Right cardiac atrium (tissue), 5 donors: ENCODE data around the gene PTPN3. TPM values are rescaled to one million over a fixed set of nuclear protein-coding genes. Genes with fewer than 3 reads are reported as not detected.
A peak's percentile ranks its signal among the peaks of the same experiment; 100 is the strongest.
"Not testable (repeated sequence)": the region's sequence is repeated elsewhere in the genome, so short reads cannot be mapped to it uniquely, and the experiment has no call there.

Source experiments
- ATAC-seq, 2 donors: fragments of 200-7000 bp; cut with Tn5 transposase; one replicate each; pipeline versions ENCODE4 v1.8.0 to v1.9.1; 2020; ENCODE audit warnings: moderate library complexity in 2 of 2, mild to moderate bottlenecking in 1 of 2
- DNase-seq, 3 donors: peaks; one replicate each; pipeline ENCODE4 v3.0.0-alpha.2; 2020
- H3K27ac ChIP-seq: one replicate; pipeline ENCODE4 v1.5.1; 2013; ENCODE audit warnings: mild to moderate bottlenecking, low read length, control low read depth, moderate library complexity
- H3K27me3 ChIP-seq: one replicate; pipeline ENCODE4 v1.6.1; 2013; ENCODE audit not compliant: control insufficient read depth, insufficient read depth
- H3K4me1 ChIP-seq: one replicate; pipeline ENCODE4 v1.6.1; 2013; ENCODE audit warnings: low read length; ENCODE audit not compliant: control insufficient read depth, insufficient read depth
- H3K4me3 ChIP-seq: one replicate; pipeline ENCODE4 v1.5.1; 2013; ENCODE audit warnings: low read length, control low read depth
- H3K9me3 ChIP-seq: one replicate; pipeline ENCODE4 v1.6.1; 2013; ENCODE audit warnings: low read length; ENCODE audit not compliant: control insufficient read depth
- WGBS: extraction: QIAGEN DNeasy Blood & Tissue Kit; methylation state at CpG from one replicate; pipeline ENCODE4 v1.1.7; 2013; 5-methylcytosine and 5-hydroxymethylcytosine counted together
- intact Hi-C, 4 donors: fragments of 100-400 bp; cut with DNase I; formaldehyde crosslinking; loops; one replicate each; pipeline versions ENCODE4 v1.11.0 to v1.14.0; 2022 to 2023
- polyA plus RNA-seq: library from polyadenylated mRNA; stranded (reverse); fragments of 200-250 nt; gene quantifications from one replicate; pipeline ENCODE4 v1.2.3, GENCODE V29; 2013
- total RNA-seq, 4 donors: library from RNA; stranded (reverse); fragmentation: NEBNext Ultra II Directional; extraction: Animal tissue kit (Norgen Biotek cat#: 25700); gene quantifications; one replicate each; pipeline ENCODE4 v1.2.1, GENCODE V29; 2021
- donor health status: healthy with polysubstance abuse.
- donor health status: DM: no; HTN: yes; CAD: no.
- donor health status: DM: no; HTN: no; CAD: no.
- donor health status: DM: no; HTN: yes; CAD: no; lungs with severe emphysema.
- donor health status: DM: yes; HTN: yes; CAD: no.

PTPN3 gene
- total and polyA plus RNA-seq, 5 donors = 2.8 to 9.3 (median 5.8) TPM

DNA sequence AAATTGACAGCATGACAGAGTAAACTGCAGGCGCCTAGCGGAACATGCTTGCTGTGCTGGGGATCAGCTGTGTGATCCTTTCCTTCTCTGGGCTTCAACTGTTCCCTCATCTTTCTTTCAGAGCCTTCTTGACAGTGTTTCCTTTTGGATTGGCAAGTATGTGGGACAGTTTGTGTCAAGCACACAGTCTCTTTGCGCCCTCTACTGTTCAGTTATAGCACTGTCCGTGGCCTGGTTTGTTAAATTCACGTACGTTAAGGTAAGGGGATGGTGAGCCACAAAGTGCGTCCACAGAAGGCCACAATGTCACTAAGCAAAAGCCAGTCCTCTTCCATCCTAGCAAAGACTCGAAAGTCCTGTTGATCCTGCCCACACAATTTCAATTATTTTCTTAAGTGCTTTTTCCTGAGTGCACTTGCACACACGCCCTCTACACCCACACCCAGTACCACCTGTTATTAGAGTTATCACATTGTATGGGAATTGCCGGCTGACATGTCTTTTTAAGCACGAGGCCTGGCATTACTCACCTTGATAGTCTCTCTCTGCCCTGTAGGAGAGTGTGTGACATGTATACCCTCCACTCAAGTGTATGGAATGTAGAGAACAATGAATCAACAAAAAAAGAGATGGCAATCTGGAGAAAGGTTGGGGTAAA is 22.5 kb upstream of the PTPN3 start:
- intact Hi-C loops = loop anchor here in 2 of 4 donors (5.0 kb wide), 1 partner anchor 78 kb away; no protein-coding TSS in a partner anchor
- peak in 2 of 3 donors; percentile 36 to 73 for DNase-seq
- peak; percentile 84 to 88 for ATAC-seq
- no peaks in the 10 kb centered on the region for H3K4me1 ChIP-seq
- 18% methylated on average over 11 of the region's 11 CpGs for WGBS
- no peaks in the 10 kb centered on the region for H3K27me3 ChIP-seq
- H3K9me3 ChIP-seq = no peaks in the 10 kb centered on the region
- H3K27ac ChIP-seq = no peak overlapping the region
- no peak overlapping the region for H3K4me3 ChIP-seq

DNA sequence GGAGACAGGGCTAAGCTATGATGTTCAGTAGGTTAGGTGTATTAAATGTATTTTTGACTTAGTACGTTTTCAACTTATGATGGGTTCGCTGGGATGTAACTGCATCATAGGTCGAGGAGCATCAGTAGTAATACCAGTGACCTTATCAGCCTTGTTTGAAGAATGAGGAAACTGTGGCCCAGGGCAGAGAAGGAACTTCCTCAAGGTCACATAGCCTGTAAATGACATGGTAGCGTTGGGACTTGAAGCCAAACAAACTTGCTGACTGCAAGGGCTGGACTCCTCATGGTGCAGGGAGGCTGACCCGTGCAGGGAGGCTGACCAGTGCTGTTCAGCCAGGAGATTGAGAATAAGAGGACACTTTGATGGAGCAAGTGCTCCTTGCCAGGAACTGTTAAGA is 21.3 kb upstream of the PTPN3 start:
- ATAC-seq (no peak), DNase-seq (no peak)
- 68% methylated on average over 5 of the region's 5 CpGs for WGBS
- no peak overlapping the region for H3K4me3 ChIP-seq
- no peaks in the 10 kb centered on the region for H3K27me3 ChIP-seq
- H3K9me3 ChIP-seq = no peaks in the 10 kb centered on the region
- intact Hi-C loops = loop anchor here in 2 of 4 donors (5.0 to 10.0 kb wide), 2 partner anchors 65 to 77 kb away; no protein-coding TSS in a partner anchor
- no peaks in the 10 kb centered on the region for H3K4me1 ChIP-seq
- H3K27ac ChIP-seq = no peak overlapping the region

DNA sequence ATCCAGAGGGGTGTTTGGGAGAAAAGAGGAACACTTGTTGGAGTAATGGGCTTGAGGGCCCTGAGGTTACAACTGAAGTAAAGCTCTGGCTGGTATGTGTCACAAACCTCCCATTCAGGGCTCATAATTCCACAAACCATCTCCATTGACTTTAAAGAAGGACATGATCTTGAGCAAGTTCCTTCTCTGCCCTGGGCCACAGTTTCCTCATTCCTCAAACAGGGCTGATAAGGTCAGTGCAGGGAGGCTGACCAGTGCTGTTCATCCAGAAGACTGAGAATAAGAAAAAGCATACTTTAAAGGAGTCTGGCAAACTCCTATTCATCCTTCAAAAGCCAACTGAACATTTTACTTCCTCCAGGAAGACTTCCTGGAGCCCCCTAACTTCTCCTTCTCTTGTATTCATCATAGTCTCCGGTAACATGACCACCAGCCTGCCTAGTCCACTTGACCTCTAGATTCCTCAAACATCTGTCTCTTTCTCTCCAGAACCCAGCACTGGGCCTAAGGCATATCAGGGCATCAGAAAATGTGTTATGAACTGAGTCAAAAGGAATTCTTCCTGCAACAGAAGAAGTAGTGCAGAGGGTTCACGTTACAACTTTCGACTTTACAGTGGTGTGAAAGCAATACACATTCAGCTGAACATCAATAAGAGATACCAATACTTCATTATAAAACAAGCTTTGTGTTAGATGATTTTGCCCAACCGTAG is 20.7 kb upstream of the PTPN3 start:
- 83% methylated on average over 4 of the region's 4 CpGs for WGBS

DNA sequence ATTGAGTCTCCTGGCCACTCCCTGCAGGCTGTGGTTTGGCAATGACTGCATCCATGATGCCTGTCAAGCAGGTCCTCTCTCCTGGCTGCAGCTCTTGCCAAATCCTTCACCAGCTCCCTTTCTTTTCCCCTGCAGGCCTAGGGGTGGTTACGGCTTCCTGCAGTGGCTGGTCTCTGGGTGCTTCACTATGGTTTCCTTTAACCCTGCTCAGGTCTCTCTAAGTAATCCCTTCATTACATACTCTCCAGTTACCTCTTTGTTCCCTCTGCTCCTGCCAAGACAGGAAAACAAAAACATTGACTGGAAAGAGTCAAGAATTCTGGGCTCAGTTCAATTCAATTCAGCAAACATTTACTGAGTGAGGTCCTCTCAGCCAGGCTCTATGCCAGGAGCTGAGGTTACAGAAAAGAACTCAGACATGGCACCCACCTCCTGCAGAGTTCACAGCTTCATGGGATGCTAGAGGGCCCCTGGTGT is 19.8 kb upstream of the PTPN3 start:
- no peak overlapping the region for H3K4me3 ChIP-seq
- no peak overlapping the region for H3K27ac ChIP-seq
- intact Hi-C loops = loop anchor here in 2 of 4 donors (5.0 to 10.0 kb wide), 2 partner anchors 63 to 76 kb away; no protein-coding TSS in a partner anchor
- H3K27me3 ChIP-seq = no peaks in the 10 kb centered on the region
- WGBS = 85% methylated on average over 1 of the region's 1 CpG
- no peaks in the 10 kb centered on the region for H3K4me1 ChIP-seq
- no peaks in the 10 kb centered on the region for H3K9me3 ChIP-seq
- ATAC-seq (peak in 1 of 2 donors; percentile 11), DNase-seq (no peak)

More for the DNA sequence above, 20.7 kb upstream of the PTPN3 start:
- H3K27ac ChIP-seq = no peak overlapping the region
- no peaks in the 10 kb centered on the region for H3K27me3 ChIP-seq
- H3K4me1 ChIP-seq = no peaks in the 10 kb centered on the region
- no peak for DNase-seq
- no peak overlapping the region for H3K4me3 ChIP-seq
- no peaks in the 10 kb centered on the region for H3K9me3 ChIP-seq
- intact Hi-C loops = loop anchor here in 2 of 4 donors (5.0 to 10.0 kb wide), 2 partner anchors 64 to 76 kb away; no protein-coding TSS in a partner anchor
- no peak for ATAC-seq

DNA sequence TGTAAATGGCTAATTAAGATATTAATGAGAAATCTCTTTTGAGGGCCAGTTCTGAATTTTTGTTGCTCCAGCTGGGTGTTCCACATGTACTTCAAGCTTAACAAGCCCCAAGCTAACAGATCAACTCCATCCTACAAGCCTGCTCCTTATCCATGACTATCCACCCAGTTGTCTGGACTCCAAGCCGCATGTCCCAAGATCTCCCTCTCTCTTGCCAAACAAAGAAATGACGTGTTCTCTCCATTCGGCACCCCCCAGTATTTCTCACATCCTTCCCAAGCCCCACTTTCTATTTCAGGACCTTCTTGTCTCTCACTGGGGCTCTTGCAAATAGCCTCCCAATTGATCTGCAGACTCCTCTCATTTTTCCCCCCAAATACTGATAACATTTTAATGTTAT is 15.8 kb upstream of the PTPN3 start:
- H3K9me3 ChIP-seq = no peaks in the 10 kb centered on the region
- H3K4me1 ChIP-seq = no peaks in the 10 kb centered on the region
- intact Hi-C loops = loop anchor here in 1 of 4 donors (10.0 kb wide), 1 partner anchor 59 kb away; no protein-coding TSS in a partner anchor
- no peak overlapping the region for H3K27ac ChIP-seq
- WGBS = 72% methylated on average over 3 of the region's 3 CpGs
- no peak for ATAC-seq
- DNase-seq = no peak
- no peak overlapping the region for H3K4me3 ChIP-seq
- H3K27me3 ChIP-seq = no peaks in the 10 kb centered on the region

GRCh38 chr9:109512170-109512756 is 14.2 kb upstream of the PTPN3 start:
- DNase-seq (no peak), ATAC-seq (no peak)
- WGBS = 79% methylated on average over 4 of the region's 4 CpGs
- no peaks in the 10 kb centered on the region for H3K9me3 ChIP-seq
- no peak overlapping the region for H3K27ac ChIP-seq
- no peak overlapping the region for H3K4me3 ChIP-seq
- intact Hi-C loops = loop anchor here in 1 of 4 donors (10.0 kb wide), 1 partner anchor 57 kb away; no protein-coding TSS in a partner anchor
- no peaks in the 10 kb centered on the region for H3K27me3 ChIP-seq
- H3K4me1 ChIP-seq = no peaks in the 10 kb centered on the region

- Histone ChIP-seq H3K27me3 (no peaks in the 10 kb centered on the region), H3K4me1 (no peaks in the 10 kb centered on the region), H3K9me3 (no peaks in the 10 kb centered on the region), H3K4me3 (no peak overlapping the region), H3K27ac (no peak overlapping the region)
- WGBS = 91% methylated on average over 5 of the region's 5 CpGs
- intact Hi-C loops = loop anchor here in 1 of 4 donors (10.0 kb wide), 1 partner anchor 56 kb away; no protein-coding TSS in a partner anchor
- ATAC-seq (no peak), DNase-seq (no peak)
Measured at GRCh38 chr9:109510506-109510905, 12.4 kb upstream of the PTPN3 start.

GRCh38 chr9:109510042-109510441 is 11.9 kb upstream of the PTPN3 start:
- not testable (repeated sequence) for H3K27me3 ChIP-seq, H3K9me3 ChIP-seq, DNase-seq, H3K27ac ChIP-seq, H3K4me1 ChIP-seq, H3K4me3 ChIP-seq, ATAC-seq
- intact Hi-C loops = loop anchor here in 1 of 4 donors (10.0 kb wide), 1 partner anchor 55 kb away; no protein-coding TSS in a partner anchor
- 80% methylated on average over 4 of the region's 4 CpGs for WGBS

DNA sequence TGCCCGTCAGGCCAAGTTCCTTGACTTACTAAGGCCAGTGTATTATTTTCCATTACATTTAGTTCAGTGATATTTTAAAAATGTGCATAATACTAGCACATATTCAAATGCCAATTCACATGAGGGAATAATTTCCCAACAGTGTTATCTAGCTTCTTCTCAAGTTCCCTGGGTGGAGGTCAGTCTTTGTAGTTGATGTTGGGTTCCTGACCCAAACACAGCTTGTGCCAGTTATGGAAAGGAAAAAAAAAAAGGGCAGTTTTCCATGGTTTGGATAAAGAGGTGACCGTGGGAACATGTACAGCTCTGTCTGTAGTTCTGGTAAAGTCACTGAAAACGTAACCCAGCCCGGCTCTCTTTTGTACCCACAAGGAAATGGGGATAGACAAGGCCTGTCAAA is 11.5 kb upstream of the PTPN3 start:
- DNase-seq (no peak), ATAC-seq (peak; percentile 36 to 73)
- intact Hi-C loops = loop anchor here in 1 of 4 donors (10.0 kb wide), 1 partner anchor 55 kb away; no protein-coding TSS in a partner anchor
- WGBS = 54% methylated on average over 4 of the region's 4 CpGs
- H3K27me3 ChIP-seq = no peaks in the 10 kb centered on the region
- H3K9me3 ChIP-seq = no peaks in the 10 kb centered on the region
- H3K4me3 ChIP-seq = no peak overlapping the region
- H3K4me1 ChIP-seq = no peaks in the 10 kb centered on the region
- no peak overlapping the region for H3K27ac ChIP-seq

GRCh38 chr9:109507421-109507838 is 9.3 kb upstream of the PTPN3 start:
- H3K27me3 ChIP-seq = no peaks in the 10 kb centered on the region
- H3K9me3 ChIP-seq = no peaks in the 10 kb centered on the region
- 53% methylated on average over 9 of the region's 9 CpGs for WGBS
- no peaks in the 10 kb centered on the region for H3K4me1 ChIP-seq
- H3K4me3 ChIP-seq = no peak overlapping the region
- ATAC-seq = peak; percentile 81 to 92
- peak in 1 of 3 donors; percentile 58 for DNase-seq
- no peak overlapping the region for H3K27ac ChIP-seq
- intact Hi-C loops = no loop called here
